GM18873 (cell line): ENCODE measurements around the gene TBC1D22A.
"Not testable (repeated sequence)": the region's sequence is repeated elsewhere in the genome, so short reads cannot be mapped to it uniquely, and the experiment has no call there.

ENCODE experiments used
- ATAC-seq: cut with Tn5 transposase; IDR thresholded peaks from one replicate; pipeline ENCODE4 v1.9.1; 2021; ENCODE audit warnings: mild to moderate bottlenecking, moderate library complexity, moderate number of reproducible peaks; ENCODE audit not compliant: unreplicated experiment, low FRiP score

The TBC1D22A gene

DNA sequence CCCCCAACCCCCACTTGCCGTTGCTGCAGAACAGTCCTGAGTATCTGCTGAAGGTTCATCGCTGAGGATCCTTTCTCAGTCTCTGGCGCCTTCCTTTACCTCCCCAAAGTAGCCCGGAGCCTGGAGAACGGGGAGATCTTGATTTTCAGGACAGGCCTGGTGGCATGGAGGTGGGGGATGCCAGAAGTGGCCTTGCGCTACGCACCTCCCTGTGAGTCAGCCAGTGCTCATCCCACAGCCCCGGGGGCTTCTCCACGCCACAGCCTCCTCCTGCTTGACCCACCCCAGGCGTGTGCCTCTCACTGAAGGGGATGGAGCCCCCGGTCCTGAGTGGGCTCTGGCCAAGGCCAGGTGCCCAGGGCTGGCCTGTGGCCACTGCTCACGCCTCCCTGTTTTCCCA is 339.6 kb downstream of the TBC1D22A start:
- no peak for ATAC-seq

GRCh38 chr22:47102648-47103047 is 340.2 kb downstream of the TBC1D22A start:
- ATAC-seq = no peak

GRCh38 chr22:47105085-47105484 is 342.6 kb downstream of the TBC1D22A start:
- ATAC-seq = no peak

- ATAC-seq = no peak
Measured at GRCh38 chr22:47106806-47107205, 344.4 kb downstream of the TBC1D22A start.

- no peak for ATAC-seq
Measured at GRCh38 chr22:47107431-47107830, 345.0 kb downstream of the TBC1D22A start.

DNA sequence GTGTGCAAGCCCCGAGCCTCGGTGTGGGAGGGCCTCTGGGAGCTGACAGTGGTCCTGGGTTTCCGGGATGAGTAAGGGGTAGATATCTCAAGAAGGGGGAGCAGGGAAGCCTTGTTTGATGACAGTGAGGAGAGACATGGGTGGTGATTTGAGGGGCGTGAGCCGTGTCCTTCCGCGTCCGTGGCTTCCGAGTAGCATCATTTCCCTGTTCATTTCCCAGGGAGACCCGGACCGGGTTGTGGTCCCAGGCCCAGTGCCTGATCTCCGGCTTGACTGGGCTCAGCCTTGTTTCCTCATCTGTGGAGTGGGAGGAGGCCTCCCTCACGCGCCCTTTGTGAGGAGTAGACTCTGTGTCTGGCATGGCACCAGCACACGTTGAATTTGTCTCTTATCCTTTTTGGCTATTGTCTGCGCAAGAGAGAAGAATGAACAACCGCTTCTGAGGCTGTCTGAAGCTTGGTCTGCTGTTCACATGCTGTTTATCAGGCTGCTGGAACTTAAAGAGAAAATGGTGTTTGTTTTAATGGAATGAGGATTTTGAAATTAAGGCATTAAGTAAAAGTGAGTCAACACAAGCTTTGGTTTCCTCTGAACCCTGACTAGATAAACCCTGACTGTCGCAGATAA is 348.5 kb downstream of the TBC1D22A start:
- ATAC-seq = no peak

DNA sequence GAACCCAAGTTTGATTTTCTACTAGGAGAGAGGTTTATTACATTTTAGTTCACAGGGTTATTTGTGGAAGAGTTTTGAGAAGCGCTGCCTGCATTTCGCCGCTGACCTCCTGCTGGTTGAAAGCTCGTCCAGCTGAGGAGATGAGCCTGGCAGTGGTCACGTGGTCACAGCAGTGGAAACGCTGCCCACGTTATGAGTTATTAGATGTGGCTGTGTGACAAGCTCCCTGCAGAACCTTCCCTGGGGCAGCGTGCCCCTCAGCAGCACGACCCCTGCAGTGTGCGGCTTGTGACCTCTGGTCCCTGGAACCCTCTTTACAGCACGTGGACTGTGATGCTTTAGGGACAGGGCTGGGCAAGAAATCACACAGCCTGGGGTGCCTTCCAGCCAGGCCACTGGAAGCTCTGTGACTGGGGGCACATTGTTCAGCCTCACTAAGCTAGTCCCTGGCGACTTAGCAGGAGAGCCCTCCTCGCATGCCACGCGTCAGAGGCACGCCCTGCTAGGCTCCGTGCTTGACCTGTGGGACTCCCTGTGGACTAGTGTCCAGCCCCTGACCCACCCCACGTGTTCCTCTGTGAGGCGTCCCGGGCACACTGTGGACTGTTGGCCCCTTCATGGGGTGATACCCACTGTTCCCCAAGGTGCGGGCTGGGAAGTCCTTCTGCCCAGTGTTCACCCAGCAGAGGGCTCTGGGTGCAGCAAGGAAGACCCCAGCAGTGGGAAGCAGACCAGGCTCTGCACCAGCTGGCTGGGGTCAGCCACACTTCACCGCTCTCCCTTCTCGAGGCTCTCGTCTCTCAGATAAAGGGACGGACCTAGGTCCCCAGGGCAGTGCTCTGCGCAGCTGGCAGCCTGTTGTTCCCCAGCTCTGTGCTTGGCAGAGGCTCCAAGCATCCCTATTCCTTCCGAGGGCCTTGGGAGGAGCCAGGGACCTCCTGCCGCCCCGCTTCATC is 349.5 kb downstream of the TBC1D22A start:
- no peak for ATAC-seq

- ATAC-seq = no peak
Measured at GRCh38 chr22:47112582-47112965, 350.1 kb downstream of the TBC1D22A start.

- ATAC-seq = no peak
Measured at GRCh38 chr22:47112994-47113852, 350.8 kb downstream of the TBC1D22A start.

GRCh38 chr22:47113853-47114415 is 351.5 kb downstream of the TBC1D22A start:
- ATAC-seq = no peak

DNA sequence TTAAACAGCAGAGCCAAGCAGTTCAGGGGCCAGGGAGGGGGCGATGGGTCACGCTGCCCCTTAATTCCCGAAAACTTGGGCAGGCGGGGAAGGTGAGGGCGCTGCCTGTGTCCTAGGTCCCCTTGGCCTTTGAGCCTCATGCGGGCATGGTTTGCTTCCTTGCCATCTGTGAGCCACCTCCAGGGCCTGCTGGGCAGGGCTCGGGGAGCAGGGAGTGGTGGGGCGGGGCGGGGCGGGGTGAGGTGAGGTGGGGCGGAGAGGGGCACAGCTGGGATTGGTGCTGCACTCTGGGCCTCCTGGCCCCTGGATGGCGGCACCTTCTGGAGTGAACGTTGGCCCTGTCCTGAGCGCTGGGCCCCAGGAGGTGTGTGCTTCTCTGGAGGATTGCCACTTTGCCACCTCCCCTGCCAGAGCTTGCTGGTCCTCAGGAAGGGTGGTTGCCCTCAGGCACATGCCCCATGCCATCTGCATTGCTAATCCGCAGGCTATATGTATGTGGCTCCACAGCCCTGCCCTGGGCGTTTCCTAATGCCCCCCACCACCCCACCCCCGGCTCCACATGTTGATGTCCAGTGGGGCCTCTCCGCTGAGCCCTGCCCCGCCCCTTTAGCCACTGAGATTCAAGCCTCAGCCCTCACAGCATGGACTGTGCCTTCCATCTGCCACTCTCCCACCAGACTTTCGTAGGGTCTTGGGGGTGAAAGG is 352.5 kb downstream of the TBC1D22A start:
- ATAC-seq = no peak

DNA sequence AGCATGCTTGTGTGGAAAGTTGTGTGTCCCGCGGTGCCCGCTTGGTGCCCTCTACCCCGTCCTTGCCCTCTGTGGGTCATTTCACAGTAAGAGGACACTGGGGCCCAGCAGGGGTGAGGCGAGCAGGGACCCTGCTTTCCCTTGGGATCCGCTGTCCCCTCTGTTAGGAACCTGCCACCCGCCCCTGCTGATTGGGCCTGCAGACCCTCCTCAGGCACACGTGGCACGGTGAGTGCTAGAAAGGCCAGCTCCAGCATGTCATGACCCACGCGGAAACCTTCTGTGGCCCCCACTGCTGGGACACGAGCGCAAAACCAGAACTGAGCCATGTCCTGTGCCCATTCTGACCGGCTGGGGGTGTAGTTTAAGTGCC is 353.1 kb downstream of the TBC1D22A start:
- no peak for ATAC-seq

DNA sequence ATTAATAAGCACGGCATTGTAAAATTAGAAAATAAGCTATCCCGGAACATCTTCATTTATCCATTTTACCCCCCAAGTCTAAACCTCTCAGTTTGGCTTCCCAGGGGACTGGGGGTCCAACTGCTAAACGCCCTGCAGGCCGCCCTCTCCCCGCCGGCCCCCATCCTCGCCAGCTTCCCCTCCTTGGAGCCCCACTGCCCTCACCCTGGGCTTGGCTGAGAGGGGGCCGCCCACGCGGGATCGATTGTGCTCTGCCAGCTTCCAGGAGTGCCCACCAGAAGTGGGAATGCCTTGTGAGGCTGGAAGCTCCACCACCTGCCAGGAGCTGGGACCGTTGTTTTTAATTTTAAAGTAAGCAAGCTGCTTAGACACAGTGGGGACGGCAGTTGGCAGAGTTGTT is 353.5 kb downstream of the TBC1D22A start:
- no peak for ATAC-seq

- no peak for ATAC-seq
Measured at GRCh38 chr22:47116426-47117341, 354.2 kb downstream of the TBC1D22A start.

GRCh38 chr22:47117442-47117841 is 355.0 kb downstream of the TBC1D22A start:
- ATAC-seq = not testable (repeated sequence)

GRCh38 chr22:47119181-47119580 is 356.7 kb downstream of the TBC1D22A start:
- no peak for ATAC-seq

GRCh38 chr22:47120399-47120798 is 357.9 kb downstream of the TBC1D22A start:
- ATAC-seq = no peak

- no peak for ATAC-seq
Measured at GRCh38 chr22:47121791-47122190, 359.3 kb downstream of the TBC1D22A start.

GRCh38 chr22:47122441-47123000 is 360.1 kb downstream of the TBC1D22A start:
- ATAC-seq = no peak
